C4-2B (cell line): ENCODE data around the gene MRPL40.

Experiments used
- H3K27ac ChIP-seq: fragments of 450-650 bp; 2 replicates; pipeline ENCODE4 v1.5.1; 2017
- ZFX ChIP-seq: fragments of 450-650 bp; IDR thresholded peaks from 2 replicates; pipeline ENCODE4 v1.6.1; 2017
- TF ChIP-seq, protein P1 (sequence below): fragments of 450-650 bp; conservative IDR thresholded peaks from 2 replicates; pipeline ENCODE4 v1.5.1; 2017; ENCODE audit warnings: mild to moderate bottlenecking

The MRPL40 gene

DNA sequence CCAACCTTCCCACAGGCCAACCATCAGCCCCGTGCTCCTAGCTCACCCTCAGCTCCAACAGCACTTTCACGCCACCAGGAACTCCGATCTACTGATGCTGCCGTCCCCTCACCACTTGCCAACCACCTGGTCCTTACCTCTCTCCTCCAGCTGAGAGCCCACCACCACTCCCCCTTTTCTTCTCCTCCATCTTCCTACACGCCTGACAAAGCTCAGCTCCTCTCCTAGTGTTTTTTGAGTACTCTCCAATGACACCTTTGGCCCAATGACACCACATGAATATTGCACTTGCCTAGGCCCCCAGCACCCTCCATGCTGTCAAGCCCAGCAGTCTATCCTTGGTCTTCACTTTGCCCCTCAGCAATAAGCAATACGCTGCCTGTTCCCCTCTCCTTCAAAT, 31.5 kb upstream of the MRPL40 start:
- TF ChIP-seq, protein P1, sequence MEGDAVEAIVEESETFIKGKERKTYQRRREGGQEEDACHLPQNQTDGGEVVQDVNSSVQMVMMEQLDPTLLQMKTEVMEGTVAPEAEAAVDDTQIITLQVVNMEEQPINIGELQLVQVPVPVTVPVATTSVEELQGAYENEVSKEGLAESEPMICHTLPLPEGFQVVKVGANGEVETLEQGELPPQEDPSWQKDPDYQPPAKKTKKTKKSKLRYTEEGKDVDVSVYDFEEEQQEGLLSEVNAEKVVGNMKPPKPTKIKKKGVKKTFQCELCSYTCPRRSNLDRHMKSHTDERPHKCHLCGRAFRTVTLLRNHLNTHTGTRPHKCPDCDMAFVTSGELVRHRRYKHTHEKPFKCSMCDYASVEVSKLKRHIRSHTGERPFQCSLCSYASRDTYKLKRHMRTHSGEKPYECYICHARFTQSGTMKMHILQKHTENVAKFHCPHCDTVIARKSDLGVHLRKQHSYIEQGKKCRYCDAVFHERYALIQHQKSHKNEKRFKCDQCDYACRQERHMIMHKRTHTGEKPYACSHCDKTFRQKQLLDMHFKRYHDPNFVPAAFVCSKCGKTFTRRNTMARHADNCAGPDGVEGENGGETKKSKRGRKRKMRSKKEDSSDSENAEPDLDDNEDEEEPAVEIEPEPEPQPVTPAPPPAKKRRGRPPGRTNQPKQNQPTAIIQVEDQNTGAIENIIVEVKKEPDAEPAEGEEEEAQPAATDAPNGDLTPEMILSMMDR, result no peak
- no peak for TF ChIP-seq ZFX

DNA sequence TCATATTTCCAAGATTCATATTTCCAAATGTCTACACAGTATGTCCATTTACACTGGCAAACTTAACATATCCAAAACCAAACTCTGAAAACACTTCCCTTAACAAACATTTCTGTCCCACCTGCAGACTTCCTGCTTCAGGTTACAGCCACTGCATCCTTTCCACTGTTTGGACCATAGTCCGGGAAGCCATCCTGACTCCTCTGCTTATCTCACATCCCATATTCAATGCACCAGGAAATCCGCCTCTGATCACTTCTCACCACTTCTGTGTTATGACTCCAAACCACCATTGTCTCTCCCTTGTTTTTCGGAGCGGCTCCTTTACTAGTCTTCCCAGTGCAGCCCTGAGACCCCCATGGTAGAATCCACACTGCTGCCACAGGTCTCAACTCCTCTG, 30.9 kb upstream of the MRPL40 start:
- TF ChIP-seq ZFX, result no peak
- TF ChIP-seq, protein P1, result no peak
- no peak overlapping the region for H3K27ac ChIP-seq

More for the DNA sequence above, 31.5 kb upstream of the MRPL40 start:
- no peak overlapping the region for H3K27ac ChIP-seq

DNA sequence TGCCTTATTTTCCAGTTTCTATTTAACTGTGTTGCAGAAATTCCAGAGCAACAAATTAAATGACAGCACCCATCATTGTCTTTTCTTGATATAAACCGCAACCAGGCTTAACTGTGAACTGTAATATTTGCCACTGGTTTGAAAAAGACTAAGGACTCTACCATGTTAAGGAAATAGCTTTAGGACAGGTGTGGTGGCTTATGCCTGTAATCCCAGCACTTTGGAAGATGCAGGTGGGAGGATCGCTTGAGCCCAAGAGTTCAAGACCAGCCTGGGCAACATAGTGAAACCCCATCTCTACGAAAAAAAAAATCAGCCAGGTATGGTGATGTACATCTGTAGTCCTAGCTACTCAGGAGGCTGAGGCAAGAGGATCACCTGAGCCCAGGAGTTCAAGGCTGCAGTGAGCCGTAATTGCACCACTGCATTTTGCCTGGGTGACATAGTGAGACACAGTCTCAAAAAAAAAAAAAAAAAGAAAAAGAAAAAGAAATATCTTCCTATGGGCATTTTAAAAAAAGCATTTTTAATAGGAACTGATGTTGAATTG, 29.6 kb upstream of the MRPL40 start:
- no peak for TF ChIP-seq ZFX
- TF ChIP-seq, protein P1, result no peak
- no peak overlapping the region for H3K27ac ChIP-seq

DNA sequence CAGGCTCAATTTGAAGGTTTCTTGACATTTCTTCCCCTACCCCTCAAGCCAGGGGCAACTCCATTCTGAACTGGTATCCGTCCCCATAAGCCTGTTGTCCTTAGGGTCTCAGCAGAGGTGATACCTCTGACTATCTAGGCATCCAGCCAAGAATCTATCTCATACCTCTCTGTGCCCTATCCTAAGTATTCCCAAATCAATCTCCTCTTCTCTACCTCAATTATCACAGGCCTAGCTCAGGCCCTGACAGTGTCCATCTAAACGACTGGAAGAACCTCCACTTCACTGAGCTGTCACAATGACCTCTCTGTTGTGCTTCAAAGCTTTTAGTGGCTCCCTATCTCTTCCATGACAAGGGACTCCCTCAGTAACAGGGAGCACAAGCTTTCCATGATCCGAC, 27.7 kb upstream of the MRPL40 start:
- TF ChIP-seq, protein P1, result no peak
- TF ChIP-seq ZFX, result no peak

DNA sequence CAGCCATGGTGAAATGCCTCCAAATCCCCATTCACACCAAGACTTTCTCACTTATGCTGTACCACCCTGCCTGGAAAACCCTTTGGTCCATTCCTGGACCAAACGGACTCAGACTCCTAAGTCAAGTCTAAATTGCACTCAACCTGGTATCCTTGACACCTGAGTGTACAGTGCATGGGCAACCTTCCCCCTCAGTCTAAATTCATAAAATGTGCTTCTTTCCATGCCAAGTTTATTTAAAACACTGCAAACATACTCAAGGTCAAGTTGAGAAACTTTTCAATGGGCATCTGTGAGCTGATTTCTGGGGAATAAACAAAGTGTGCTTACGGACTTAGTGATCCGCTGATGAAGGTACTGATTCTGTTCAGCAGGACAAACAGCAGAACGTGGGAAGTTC, 27.2 kb upstream of the MRPL40 start:
- TF ChIP-seq ZFX, result no peak
- no peak overlapping the region for H3K27ac ChIP-seq

More for the DNA sequence above, 27.7 kb upstream of the MRPL40 start:
- no peak overlapping the region for H3K27ac ChIP-seq

DNA sequence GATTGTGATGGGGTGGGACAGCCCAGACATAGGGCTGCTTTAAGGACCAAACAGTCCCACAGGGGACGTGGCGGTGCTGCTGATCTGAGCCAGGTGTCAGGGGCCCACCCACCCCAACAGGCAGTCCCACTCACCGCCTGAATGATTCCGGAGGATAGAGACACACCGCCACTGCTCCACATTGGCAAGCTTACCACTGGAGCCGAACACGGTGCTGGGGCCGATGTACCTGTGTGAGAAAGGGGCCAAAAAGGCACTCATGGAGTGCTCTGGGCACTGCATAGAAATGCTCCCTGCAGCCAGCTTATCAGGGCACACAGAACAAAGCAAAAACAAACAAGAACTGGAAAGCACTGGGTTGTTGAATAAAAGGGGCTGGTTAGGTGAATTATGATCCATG, 26.7 kb upstream of the MRPL40 start:
- TF ChIP-seq ZFX, result no peak
- TF ChIP-seq, protein P1, result no peak

DNA sequence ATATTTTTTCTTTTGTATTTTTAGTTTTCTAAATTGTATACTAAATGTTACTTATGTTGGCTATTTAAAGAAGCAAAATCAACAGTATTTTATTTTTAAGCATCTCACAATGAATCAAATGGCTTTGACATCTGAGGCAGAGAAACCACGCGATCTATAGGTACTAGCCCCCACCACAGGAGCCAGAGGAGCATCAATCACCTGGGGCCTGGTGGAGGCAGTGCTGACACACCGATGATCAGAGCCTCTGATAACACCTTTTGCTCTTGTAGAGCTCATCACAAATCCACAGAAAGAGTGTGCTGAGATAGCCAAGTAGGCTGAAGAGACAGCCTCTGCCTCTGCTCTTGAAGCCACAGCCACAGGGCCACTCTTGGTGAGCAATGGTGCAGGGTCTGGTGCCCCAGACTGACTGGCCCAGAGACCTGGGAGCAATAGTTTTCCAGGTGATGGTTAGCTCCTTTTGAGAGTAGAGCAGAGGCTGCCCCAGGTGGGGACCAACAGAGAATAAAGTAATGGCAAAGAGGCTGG, 26.0 kb upstream of the MRPL40 start:
- H3K27ac ChIP-seq, result no peak overlapping the region
- TF ChIP-seq, protein P1, result no peak
- no peak for TF ChIP-seq ZFX

More for the DNA sequence above, 26.7 kb upstream of the MRPL40 start:
- H3K27ac ChIP-seq, result no peak overlapping the region

DNA sequence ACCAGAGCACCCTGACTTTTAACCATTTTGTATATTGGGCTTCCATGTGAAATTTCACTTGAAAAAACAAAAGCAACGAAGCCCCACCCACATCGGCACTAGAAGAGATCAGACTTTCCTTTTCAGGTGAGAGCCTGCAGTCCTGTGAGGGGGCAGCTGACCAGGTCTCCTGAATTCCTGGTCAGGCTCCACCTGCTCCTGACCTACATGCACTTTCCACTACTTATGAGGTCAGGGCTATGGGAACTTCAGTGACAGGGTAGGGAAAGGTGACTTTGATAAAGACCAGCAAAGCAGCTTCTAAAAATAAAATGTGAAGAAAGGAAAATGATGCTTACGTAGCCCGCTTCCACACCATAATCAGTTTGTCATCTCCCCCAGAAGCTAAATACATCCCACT, 25.5 kb upstream of the MRPL40 start:
- no peak for TF ChIP-seq ZFX
- TF ChIP-seq, protein P1, result no peak
- H3K27ac ChIP-seq, result no peak overlapping the region
